GM19463 (cell line): ENCODE measurements around the gene TEX2.
"Not testable (repeated sequence)": the region's sequence is repeated elsewhere in the genome, so short reads cannot be mapped to it uniquely, and the experiment has no call there.

ENCODE experiments used
- ATAC-seq: cut with Tn5 transposase; IDR thresholded peaks from one replicate; pipeline ENCODE4 v1.9.1; 2021; ENCODE audit warnings: mild to moderate bottlenecking, moderate library complexity; ENCODE audit not compliant: unreplicated experiment

Gene TEX2

DNA sequence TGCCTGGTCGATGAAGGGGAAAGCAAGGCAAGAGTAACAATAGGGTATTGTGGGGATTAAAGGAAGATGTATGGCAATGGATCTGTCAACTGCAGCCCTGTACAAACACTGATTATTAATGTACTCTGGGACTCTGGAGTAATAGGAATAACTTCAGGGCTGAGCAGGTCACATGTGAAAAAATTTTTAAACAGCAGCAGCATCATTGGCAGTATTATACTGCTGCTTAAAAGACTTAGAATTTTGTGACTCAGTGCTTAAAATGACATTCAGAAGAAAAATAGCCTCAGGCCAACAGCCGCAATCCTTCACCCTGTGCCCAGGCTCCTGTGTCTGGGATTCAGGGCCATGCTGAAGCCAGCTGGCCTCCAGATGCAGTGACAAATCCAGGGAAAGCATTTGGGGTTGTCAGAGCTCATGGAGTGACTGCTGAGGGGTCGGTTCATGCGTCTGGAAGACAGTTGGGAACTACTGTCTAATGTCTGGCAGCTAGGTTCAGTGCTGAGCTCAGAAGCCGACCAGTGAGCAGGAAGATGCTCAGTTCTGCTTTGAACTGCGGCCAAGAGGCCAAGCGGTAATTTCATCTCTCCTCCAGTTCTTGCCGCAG, 22.2 kb downstream of the TEX2 start:
- ATAC-seq: no peak

DNA sequence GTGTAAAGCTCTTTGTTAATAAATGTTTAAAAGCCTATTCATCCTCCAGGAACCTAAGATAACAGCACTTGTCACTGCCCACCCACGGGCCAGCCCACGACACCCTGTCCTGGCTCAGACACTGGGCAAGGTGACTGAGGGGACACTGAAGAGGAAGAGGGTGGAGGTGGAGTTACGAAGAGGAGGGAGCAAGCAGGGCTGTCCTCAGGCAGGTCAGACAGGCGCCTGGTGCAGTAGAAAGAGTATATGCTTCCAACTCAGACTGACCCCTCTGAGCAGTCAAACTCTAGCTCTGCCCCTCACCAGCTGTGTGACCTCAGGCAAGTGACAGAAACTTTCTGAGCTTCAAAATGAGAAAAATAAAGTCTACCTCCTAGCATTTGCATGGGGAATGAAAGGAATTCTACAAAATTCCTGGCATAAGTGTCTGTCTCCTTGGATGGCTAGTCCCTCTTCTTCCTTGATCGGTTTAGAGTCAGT, 22.8 kb downstream of the TEX2 start:
- no peak for ATAC-seq

DNA sequence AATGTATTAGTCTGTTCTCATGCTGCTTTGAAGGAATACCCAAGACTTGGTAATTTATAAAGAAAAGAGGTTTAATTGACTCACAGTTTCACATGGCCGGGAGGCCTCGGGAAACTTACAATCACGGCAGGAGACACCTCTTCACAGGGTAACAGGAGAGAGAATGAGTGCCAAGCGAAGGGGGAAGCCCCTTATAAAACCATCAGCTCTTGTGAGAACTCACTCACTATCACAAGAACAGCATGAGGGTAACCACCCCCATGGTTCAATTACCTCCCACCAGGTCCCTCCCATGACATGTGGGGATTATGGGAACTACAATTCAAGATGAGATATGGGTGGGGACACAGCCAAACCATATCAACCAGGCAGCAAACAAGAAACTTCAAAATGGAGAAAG, 24.6 kb downstream of the TEX2 start:
- ATAC-seq: not testable (repeated sequence)

DNA sequence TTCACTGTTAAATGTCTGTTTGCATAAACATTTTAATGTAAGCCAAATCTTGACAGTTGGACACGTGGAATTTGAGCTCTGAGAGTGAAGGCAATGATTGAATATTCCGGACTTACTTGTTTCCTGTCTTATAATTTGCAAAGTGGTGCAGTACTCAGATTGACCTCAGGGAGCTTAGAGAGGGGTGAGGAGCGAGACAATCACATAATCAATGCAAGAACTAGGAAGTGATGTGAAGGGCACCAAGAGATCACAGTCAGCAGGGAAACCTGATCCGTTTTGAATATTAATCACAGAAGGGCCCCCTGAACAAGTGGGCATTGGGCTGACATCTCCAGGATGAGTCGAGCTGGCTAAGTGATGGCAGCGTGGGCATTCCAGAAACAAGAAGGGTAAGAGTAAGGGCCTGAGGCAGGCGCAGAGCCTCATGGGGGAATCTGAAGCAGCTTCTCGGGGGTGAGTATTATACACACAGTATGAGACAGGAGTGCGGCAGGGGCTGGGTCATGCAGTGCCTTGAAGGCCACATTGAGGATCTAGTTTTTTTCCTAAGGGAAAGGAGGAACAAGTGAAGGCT, 26.1 kb downstream of the TEX2 start:
- no peak for ATAC-seq

DNA sequence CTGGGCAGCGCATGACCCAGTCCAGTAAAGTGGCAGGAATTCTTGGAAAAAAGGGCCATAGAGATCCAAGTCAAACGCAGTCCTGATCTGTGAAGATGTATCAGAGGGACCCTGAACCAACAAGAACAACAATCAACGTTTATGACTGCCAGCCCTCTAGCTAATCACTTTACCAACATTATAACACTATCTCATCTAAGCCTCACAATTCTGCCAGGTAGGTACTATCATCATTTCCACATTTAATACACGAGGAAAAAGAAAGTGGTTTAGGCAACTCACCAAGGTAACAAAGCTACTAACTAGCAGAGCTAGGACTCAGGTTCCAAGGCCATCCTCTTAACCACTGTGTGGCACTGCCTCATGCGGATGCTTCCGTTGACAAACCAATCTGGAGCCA, 28.1 kb downstream of the TEX2 start:
- no peak for ATAC-seq

DNA sequence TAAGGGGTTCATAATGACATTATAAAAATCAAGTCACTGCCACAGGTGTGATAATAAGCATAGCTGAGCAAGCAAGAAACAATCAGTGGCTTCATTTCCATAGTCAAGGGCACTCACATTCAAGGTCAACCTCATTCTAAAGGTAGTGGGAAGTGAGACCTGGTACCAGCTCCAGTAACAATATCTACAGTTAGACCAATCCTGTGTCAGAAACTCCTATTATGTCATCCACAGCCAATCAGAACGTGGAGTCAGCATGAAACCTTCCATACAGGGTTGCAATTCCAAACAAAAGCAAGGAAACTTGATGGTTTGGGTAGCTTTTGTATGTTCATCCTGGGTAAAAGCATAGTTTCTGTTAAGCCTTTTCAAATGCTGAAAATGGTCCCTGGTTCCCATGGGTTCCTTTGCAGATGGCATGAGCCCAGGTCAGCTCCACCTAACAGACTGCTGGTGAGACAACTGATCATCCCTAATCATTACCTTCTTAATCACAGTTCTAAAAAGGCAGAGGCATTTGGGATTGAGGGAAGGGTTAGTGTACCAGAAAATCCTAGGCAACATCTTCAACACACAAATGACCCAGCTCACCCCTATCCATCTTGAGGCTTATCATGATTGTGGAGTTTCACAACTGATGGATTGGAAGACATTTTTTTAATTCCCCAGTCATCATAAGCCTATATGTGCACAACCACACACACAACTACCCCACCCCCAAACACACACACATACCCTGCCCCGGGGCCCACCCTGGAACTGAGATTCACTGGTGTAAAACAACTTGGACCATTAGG, 30.4 kb downstream of the TEX2 start:
- ATAC-seq: no peak

DNA sequence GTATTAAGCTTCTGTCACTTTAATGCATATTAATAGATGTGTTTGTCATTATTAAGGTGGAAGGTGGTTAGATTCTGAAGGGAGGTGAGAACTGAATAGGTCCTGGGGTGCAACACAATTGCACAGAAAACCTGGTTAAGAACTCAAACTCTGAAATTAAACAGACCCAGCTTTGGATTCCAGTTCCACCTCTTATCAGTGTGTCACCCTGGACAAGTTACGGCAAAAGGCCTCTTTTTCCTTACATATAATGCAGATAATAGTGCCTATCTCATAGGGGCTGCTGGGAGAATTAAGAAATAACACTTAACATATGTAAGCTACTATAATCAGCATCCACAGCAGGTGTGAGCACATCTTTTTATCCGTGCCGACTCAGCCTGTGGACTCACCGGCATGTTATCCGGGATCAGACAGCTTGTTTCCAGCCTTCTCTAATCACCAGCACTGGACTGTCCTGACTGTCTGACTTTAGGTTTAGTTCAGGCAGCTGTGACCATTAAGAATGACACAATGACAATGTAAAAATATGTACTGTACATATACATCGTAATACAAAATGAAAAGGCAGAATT, 31.4 kb downstream of the TEX2 start:
- no peak for ATAC-seq

DNA sequence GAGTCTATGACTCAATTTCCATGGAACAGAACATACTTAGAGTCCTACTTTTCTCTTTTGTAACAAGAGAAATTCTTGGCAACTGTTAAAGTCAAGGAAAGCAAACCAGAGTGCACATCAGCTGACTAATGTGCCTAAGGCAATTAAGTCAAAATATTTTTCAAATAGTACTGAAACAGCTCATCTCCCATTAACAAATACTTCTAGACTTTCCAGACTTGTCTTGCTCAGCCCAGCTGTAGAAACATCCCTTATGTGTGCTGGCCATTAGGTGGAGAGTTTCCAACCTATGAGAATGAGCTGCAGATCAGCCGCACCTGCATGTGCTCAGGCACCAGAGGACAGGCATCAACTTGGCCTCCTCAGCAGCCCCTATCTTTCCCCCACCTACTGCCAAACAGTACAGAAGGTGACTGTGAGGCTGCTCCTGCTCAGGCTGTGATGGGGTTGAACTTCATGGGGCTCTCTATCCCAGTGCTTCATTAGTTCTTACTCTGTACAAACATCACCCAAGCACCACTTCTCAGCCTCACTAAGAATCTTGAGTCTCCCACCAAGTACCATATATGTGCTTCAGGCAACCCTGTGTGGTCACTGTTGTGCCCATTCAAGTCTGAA, 32.2 kb downstream of the TEX2 start:
- ATAC-seq: no peak

DNA sequence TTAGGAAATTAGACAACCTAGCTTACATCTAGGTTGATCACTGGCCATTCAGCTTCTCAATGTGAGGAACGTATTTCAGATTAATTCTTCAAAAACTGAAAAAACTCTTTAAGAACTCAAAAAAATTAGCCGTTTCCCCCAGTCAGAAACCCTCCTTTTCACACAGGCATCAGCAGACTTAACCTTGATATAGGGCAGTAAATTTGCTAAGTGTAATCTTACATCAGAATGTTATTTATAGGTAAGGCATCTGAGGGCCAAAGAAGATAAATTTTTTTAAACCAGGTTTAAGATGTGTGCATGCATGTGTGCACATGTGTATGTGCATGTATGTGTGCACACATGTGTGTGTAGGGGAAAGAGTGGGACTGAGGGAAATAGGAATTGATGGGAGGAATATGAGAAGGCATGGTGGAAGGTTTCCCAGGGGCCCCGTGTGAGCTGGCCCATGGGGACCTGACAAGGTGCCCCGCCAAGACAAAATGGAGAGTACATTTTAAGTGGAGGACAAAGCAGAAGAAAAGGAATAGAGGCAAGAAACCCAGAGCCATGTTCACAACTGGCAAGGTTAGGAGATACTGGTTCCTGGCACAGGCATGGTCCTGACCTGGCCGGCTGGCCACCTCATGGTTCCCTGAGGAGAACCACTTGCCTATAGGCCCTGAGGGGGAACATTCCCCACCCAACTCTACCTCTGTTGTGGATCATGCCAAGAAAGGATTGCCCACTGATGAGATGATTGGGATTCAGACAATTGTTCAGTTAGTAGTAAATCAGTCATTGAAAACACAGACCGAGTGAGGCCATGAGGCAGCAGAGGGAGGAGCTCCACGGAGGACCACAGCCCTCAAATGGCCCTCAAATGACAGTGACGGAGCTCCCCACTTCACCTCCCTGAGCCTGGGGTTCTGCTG, 33.0 kb downstream of the TEX2 start:
- no peak for ATAC-seq

DNA sequence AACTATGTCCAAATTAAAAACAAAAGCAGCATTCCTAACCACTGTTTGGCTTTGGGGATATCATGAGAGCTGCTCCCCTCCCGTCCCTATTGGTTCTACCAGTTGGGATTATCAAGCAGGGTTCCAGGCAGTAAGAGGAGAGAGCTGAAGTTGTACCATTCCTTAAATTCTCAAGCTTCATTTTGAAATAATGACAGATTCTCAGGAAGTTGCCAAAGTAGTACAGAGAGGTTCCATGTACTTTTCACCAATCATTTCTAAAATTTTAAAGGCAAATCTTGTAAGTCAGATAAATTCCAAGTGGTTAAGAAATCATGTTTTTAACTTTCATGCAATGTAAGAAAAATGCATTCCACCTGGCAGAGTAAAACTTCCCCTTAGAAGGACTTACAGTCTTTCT, 36.9 kb downstream of the TEX2 start:
- ATAC-seq: no peak

DNA sequence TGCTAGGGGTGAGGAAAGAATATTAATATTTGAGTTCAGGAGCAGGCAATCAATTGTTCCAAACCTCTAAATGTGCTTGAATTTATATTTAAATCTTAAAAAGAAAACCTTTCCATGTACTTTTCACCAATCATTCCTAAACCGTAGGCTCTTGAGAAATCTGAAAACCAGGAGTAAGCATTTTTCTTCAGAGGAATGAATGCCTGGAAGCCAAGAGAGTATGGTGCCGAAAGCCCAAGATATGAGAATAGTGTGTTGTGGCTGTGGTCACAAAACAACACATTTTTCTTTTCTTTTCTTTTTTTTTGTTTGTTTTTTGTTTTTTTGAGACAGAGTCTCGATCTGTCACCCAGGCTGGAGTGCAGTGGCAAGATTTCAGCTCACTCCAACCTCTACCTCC, 37.6 kb downstream of the TEX2 start:
- ATAC-seq: no peak

DNA sequence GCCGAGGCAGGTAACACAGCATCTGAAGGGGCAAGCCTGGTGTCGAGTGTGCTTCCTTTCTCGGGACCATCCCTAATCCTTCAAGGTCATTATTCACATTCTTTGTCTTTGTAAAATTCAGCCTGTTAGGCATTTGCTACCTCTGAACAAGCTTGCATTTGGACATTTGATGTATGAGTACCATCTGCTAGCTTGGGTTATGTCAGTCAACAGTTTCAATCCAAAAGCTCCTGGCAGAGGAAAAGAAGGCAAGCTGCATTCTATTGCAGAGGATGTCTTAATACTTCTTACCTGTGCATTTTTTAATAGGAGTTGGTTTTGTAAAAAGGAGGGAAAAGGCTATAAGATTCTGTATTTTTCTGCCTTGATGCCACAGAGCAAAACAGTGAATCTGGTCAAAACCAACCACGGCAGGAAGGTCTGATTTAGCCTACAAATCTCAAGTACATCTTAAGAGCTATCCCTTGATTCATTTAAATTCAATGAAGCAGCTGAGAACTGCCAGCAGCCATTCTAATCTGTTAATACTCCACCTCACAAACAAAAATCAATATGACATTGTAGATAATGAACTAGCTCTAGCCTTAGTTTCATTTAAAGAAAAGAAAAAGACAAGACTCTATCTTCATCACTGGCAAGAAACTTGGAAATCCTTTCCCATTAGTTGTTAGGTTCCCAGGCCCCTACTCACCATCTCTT, 39.0 kb downstream of the TEX2 start:
- ATAC-seq: no peak

DNA sequence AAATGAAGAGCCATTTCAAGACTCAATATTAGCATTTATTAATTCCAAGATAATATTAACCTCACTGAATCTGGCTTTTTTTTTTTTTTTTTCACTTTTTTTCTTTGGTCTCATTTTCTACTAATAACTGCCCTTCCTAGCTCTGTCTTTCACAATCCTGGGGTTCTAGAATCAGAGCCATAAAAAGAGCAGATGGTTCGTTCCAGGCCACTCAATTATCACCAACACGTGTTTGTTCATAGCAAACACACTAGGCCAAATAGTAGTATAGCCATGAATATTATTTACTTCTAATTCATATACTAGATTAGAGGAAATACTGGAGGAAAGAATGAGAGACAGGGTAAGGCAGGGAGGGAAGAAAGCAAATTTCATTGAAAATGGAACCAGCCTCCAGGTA, 39.8 kb downstream of the TEX2 start:
- no peak for ATAC-seq

DNA sequence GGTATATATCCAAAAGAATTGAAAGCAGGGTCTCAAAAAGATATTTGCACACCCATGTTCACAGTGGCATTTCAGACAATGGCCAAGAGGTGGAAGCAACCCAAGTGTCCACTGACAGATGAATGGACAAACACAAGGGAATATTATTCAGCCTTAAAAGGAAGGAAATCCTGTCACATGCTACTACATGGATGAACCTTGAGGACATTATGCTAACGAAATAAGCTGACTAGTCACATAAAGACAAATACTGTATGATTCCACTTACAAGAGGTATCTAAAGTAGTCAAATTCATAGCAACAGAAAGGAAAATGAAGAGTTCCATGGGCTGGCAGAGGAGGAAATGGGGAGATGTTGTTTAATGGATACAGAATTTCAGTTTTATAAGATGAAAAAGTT, 41.4 kb downstream of the TEX2 start:
- no peak for ATAC-seq

DNA sequence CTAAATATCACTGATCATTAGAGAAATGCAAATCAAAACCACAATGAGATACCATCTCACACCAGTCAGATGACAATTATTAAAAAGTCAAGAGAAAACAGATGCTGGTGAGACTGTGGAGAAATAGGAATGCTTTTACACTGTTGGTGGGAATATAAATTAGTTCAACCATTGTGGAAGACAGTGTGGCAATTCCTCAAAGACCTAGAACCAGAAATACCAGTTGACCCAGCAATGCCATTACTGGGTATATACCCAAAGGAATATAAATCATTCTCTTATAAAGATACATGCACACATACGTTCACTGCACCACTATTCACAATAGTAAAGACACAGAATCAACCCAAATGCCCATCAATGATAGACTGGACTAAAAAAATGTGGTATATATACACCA, 42.5 kb downstream of the TEX2 start:
- ATAC-seq: not testable (repeated sequence)

DNA sequence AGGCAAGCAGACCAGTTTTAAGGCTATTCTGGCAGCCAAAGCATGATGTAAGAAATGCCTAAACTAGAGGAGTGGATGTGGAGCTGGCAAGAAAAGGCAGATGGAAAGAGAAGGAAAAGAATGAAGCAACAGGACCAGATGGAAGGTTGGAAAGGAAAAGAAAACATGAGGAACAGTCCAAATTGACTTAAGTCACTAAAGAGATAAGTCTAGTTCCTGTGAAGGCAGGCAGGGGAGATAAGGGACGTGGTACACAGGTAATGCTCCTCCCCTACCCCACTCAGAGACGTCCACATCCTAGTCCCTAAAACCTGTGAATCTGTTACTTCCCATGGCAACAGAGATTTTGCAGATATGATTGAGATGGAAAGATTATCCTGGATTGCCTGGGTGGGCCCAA, 43.5 kb downstream of the TEX2 start:
- ATAC-seq: no peak

DNA sequence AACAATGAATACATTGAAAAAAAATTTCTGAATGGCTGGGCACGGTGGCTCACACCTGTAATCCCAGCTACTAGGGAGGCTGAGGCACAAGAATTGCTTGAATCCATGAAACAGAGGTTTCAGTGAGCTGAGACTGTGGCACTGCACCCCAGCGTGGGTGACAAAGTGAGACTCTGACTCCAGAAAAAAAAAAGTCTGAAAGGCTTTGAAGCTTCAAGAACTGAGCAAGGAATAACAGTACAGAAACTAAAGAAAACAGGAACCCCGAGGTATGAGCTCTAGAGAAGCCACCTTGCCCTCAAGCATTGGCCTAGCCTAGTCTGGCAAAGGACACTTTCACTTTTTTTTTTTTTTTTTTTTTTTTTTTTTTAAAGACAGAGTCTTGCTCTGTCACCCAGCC, 45.0 kb downstream of the TEX2 start:
- ATAC-seq: no peak

DNA sequence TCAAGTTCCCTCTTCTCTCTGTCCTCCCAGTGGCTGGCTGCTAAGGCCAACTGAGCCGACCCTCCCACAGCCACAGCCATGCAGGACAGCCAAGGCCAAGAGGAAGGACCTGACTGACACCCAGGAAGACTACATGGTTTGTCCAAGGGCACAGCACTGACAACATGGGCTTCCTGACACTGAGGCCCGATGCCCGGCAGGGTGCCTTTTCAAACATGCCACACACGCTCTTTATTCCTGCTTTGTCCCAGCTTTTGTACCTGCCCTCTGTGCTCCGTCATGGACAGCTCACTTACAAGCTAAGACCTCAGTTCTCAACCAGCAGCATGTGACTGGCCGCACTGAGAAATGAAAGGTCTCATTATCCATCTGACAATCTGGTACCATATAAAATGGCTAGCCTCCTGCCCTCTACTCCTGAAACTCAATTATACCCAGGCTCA, 45.8 kb downstream of the TEX2 start:
- ATAC-seq: no peak

DNA sequence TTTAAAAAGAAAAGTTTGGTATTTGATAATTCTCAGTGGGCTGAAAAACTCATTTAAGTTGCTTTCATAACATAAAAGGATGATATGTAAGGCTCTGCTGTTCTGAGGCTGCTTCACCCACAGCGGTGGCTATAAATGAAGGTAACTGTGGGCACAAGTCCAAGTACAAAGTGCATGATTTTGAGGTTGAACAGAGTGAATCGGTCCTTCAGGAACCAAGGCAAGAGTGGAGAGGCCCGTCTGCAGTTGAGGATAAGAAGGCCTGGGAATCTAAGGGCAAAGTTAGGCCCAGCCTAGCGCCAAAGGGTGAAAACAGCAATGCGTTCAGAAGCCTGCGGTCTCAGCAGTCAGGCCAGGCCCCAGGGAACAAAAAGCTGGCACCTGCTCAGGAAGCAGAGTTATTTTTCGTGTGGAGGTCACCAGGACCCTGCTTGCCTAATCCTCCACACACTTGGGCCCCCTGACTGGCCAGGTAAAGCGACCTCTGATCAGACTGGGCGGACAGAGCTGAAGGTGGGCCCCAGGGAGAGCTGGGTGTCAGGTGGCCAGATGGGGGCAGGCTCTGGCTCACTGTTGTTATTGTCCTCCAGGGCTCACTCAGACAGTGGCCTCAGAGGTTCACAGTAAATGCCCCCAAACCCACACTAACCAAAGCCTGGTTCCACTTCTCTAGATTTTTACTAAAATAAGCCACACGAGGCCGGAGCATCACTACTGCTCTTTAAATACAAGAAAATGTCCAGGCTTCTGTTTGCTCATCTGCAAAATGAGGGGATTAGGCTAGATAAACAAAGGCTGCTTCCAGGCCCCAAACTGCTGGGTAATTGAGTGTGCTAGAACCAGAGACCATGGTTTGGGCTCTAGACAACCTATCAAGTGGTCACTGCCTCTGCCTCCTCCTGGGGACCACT, 46.5 kb downstream of the TEX2 start:
- no peak for ATAC-seq
